GM10248 (cell line): ENCODE measurements around the gene JAG1.

Source experiments
- CTCF ChIA-PET: fragments of 300-600 bp; sonication (Branson Sonifier 250); formaldehyde crosslinking; extraction: SDS; loops from one replicate; lab custom pipeline; 2021; ENCODE audit warnings: antibody characterized with exemption; lab: Yijun Ruan, JAX
- POLR2A ChIA-PET: fragments of 350-650 bp; sonication (Branson Sonifier 250); formaldehyde crosslinking; extraction: SDS; loops from one replicate; lab custom pipeline; 2020; ENCODE audit warnings: antibody characterized with exemption; lab: Yijun Ruan, JAX
- DNase-seq: peaks from one replicate; pipeline ENCODE4 v3.0.0; 2012; ENCODE audit errors: extremely low spot score
- TF ChIP-seq, protein P1 (sequence below): IDR thresholded peaks from 2 replicates; pipeline ENCODE4 v1.5.1; 2012; ENCODE audit warnings: mild to moderate bottlenecking, low read depth; ENCODE audit errors: extremely low read depth, missing control alignments, control extremely low read depth

The JAG1 gene

DNA sequence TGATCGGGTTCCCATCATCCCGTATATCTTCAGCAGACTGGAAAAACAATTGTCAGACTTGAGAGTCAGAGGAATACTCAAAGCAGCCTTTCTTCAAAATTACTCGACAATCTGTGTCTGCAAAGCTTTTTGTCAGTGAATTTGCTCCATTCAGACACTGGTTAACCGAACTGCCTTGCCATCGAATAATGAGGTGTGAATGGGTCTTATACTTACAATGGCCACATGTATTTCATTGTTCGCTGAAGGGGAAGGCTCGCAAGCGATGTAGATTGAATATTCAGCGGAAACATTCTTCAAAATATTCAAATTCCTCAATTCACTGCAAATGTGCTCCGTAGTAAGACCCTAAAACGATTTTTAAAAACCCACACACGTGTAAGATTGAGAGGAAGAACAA lies 32.9 kb downstream of the JAG1 start:
- ChIA-PET POLR2A (interaction anchor here (0.7 kb wide), 1 partner anchor 8 kb away, joined by 3 read pairs; no protein-coding TSS in a partner anchor), CTCF (interaction anchor here (1.1 to 3.4 kb wide), 7 partner anchors 9 to 88 kb away, joined by 3 to 17 read pairs (median 4); no protein-coding TSS in a partner anchor)
- TF ChIP-seq, protein P1, sequence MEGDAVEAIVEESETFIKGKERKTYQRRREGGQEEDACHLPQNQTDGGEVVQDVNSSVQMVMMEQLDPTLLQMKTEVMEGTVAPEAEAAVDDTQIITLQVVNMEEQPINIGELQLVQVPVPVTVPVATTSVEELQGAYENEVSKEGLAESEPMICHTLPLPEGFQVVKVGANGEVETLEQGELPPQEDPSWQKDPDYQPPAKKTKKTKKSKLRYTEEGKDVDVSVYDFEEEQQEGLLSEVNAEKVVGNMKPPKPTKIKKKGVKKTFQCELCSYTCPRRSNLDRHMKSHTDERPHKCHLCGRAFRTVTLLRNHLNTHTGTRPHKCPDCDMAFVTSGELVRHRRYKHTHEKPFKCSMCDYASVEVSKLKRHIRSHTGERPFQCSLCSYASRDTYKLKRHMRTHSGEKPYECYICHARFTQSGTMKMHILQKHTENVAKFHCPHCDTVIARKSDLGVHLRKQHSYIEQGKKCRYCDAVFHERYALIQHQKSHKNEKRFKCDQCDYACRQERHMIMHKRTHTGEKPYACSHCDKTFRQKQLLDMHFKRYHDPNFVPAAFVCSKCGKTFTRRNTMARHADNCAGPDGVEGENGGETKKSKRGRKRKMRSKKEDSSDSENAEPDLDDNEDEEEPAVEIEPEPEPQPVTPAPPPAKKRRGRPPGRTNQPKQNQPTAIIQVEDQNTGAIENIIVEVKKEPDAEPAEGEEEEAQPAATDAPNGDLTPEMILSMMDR: no peak
- DNase-seq: no peak

DNA sequence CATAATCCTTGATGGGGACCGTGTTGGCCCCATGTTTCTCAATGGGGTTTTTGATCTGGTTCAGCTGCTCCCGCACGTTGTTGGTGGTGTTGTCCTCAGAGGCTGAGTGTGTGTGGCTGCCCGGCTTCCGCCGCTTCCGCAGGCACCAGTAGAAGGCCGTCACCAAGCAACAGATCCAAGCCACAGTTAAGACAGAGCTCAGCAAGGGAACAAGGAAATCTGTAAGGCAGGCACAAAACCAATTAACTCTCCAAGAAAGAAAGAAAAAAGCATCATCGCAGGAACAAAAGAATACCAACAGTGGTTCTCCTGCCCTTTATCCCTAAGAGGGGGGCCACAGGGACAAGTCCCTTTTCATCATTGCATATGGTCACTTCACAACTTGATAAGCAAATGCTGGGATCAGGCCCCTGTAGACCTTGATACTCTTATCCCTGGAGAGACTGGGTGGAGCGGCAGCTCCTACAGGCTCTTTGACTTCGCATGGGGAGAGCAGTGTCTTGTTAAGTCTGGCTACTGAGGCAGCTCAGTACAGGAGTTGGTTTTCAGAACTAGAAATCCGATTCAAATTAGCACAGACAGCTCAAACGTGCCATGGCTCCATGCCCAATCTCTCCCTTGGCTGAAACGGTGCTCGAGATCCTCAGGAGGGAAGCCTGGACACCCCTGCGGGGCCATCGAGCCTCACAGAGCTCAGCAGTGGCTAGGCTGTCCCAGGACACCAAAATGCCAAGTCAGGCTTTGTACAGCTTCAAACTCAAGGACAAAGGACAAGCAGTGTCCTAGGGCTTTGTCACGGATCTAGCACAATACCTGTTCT lies 33.9 kb downstream of the JAG1 start:
- CTCF ChIA-PET: interaction anchor here (1.1 to 3.4 kb wide), 7 partner anchors 7 to 87 kb away, joined by 3 to 17 read pairs (median 4); no protein-coding TSS in a partner anchor

GRCh38 chr20:10639077-10639736 lies 34.6 kb downstream of the JAG1 start:
- ChIA-PET CTCF (interaction anchor here (1.2 to 3.4 kb wide), 5 partner anchors 8 to 86 kb away, joined by 3 to 17 read pairs (median 5); no protein-coding TSS in a partner anchor), POLR2A (no interaction called here)
- TF ChIP-seq, protein P1: no peak
- no peak for DNase-seq

More for the DNA sequence above, 33.9 kb downstream of the JAG1 start:
- TF ChIP-seq, protein P1: no peak
- POLR2A ChIA-PET: interaction anchor here (0.7 kb wide), 1 partner anchor 7 kb away, joined by 3 read pairs; no protein-coding TSS in a partner anchor
- no peak for DNase-seq

DNA sequence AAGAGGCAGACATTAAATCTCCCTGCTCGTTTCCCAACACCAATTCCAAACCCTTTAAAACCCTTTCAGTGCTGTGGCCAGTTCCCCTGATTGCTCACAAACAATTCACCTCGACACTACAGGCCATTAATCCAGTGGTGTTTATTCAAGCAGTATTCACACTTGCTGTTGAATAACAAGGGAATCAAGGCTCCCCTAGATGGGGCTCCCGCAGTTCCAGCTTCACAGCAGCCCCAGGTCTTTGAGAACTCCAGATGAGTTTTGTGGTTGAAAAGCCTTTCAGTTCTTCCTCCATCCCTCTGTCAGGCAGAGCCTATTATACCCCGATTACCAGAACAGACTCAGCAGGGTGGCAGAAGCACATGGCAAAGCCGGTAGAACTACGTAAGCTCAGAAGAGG lies 36.2 kb downstream of the JAG1 start:
- DNase-seq: no peak
- CTCF ChIA-PET: interaction anchor here (1.1 to 2.0 kb wide), 6 partner anchors 8 to 33 kb away, joined by 3 to 8 read pairs (median 5); no protein-coding TSS in a partner anchor
- POLR2A ChIA-PET: no interaction called here
- TF ChIP-seq, protein P1: no peak

DNA sequence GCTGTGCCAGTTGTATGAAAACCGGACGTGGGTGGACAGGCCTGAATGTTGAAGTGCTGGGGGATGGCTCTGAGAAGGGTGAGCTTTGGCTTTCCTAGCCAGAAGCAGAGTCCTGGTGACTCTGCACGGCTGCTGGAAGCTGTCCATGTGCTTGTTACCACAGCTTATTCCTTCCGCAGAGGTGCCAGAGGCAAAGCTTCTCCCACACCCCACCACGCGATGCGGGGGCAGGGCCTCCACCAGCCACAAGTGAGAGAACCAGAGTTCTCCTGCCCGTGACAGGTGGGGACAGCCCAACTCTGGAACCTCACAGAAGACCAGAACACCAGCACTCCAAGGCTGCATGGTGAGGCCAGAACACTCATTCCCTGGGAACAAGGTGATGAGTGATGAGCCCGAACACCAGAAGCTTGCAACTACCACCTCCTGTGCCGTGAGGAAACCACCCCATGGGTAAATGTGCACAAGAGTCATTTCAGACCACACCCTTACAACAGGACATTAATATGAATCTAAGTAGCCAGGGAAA lies 36.7 kb downstream of the JAG1 start:
- DNase-seq: no peak
- ChIA-PET CTCF (interaction anchor here (1.1 to 2.0 kb wide), 5 partner anchors 8 to 33 kb away, joined by 3 to 8 read pairs (median 4); no protein-coding TSS in a partner anchor), POLR2A (no interaction called here)
- TF ChIP-seq, protein P1: no peak

DNA sequence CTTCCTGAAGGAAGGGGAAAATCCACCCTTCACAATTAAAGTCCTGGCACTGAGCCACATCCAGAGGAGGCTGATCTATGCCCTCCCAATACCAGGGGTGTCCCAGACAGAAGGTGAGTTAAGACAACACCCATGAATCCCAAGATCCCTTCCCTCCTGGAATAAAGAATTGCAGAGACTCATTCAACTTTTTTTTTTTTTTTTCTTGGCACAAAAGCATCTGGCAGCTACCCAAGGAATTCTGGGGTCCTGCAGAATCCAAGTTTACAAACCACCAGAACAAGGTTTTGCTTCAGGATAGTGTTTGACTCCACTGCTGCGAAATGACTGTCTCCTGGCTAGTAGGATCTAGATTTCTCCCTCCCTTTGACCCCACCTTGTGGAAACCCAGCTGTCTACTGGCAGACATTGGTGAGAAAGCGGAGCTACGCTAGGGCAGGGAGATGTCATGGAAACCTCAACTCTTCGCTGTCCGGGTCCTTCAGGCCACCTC lies 37.4 kb downstream of the JAG1 start:
- POLR2A ChIA-PET: no interaction called here

More for the DNA sequence above, 37.4 kb downstream of the JAG1 start:
- TF ChIP-seq, protein P1: no peak
- CTCF ChIA-PET: interaction anchor here (1.1 to 2.0 kb wide), 5 partner anchors 8 to 34 kb away, joined by 3 to 8 read pairs (median 4); no protein-coding TSS in a partner anchor
- DNase-seq: no peak
